ENCODE measurements around the gene MARCHF2. TPM values are rescaled to one million over a fixed set of nuclear protein-coding genes. Genes with fewer than 3 reads are reported as not detected.

MARCHF2 gene
- total and polyA plus RNA-seq, 2 donors (not counting 3 experiments of a cell fraction or from before 2014, with no cell fraction given): 43.5 to 91.9 TPM

GRCh38 chr19:8397271-8397670, 15.8 kb upstream of the MARCHF2 start:
- Histone ChIP-seq H3K27ac (ENCODE audit: insufficient read depth, low read depth, low read length) (peak overlapping the region; percentile 22), H3K36me3 (ENCODE audit: control insufficient read depth in 2 of 2, extremely low read depth in 1 of 2, insufficient read depth in 2 of 2, low read length in 2 of 2) (peaks cover 0 to 14% of the 10 kb centered on the region in 2 experiments), H2AFZ (ENCODE audit: low read depth, low read length) (no peak overlapping the region), H3K4me1 (ENCODE audit: control insufficient read depth, extremely low read depth, insufficient read depth, low read length) (peaks cover 22% of the 10 kb centered on the region), H3K79me2 (ENCODE audit: control insufficient read depth, insufficient read depth, low read length) (peaks cover 47% of the 10 kb centered on the region), H3K9me3 (replicated peaks; ENCODE audit: control insufficient read depth, insufficient read depth, low read length) (no peaks in the 10 kb centered on the region), H3K4me3 (replicated peaks in 1 of 3; ENCODE audit: insufficient read depth in 1 of 3, low read depth in 1 of 3, low read length in 3 of 3) (no peak overlapping the region), H3K9me1 (replicated peaks; ENCODE audit: control insufficient read depth, extremely low read depth, insufficient read depth, low read length) (no peaks in the 10 kb centered on the region), H3K27me3 (ENCODE audit: control insufficient read depth in 2 of 2, insufficient read depth in 2 of 2, low read length in 2 of 2) (no peaks in the 10 kb centered on the region), H3K9ac (replicated peaks; ENCODE audit: extremely low read depth, insufficient read depth, low read length) (no peak overlapping the region), H3K4me2 (ENCODE audit: insufficient read depth, low read length) (no peak overlapping the region), H4K20me1 (replicated peaks; ENCODE audit: control insufficient read depth, extremely low read depth, insufficient read depth, low read length) (no peaks in the 10 kb centered on the region)
- intact Hi-C loops (cut with micrococcal nuclease): no loop called here
- no peak for DNase-seq (ENCODE audit: low read depth, low spot score)
- TF ChIP-seq POLR2AphosphoS5 (IDR thresholded peaks at IDR 0.05; ENCODE audit: insufficient read depth, low read depth, low read length) (no peak), JUN (IDR thresholded peaks at IDR 0.05; ENCODE audit: borderline replicate concordance, insufficient read depth, insufficient read length, low read depth) (no peak), MAX (IDR thresholded peaks at IDR 0.05; ENCODE audit: insufficient read depth, insufficient read length) (no peak), MYC (IDR thresholded peaks at IDR 0.05; ENCODE audit: low read depth, low read length) (no peak), EZH2 (IDR thresholded peaks at IDR 0.05; ENCODE audit: borderline replicate concordance, low read depth, low read length, severe bottlenecking) (no peak), GATA2 (IDR thresholded peaks at IDR 0.05; ENCODE audit: insufficient read depth, insufficient read length, low read depth, low read length) (no peak), FOS (IDR thresholded peaks at IDR 0.05; ENCODE audit: borderline replicate concordance, insufficient read depth, low read length) (no peak), POLR2A (IDR thresholded peaks at IDR 0.05; ENCODE audit: low read depth, low read length) (no peak)
- TF ChIP-seq, protein P1, sequence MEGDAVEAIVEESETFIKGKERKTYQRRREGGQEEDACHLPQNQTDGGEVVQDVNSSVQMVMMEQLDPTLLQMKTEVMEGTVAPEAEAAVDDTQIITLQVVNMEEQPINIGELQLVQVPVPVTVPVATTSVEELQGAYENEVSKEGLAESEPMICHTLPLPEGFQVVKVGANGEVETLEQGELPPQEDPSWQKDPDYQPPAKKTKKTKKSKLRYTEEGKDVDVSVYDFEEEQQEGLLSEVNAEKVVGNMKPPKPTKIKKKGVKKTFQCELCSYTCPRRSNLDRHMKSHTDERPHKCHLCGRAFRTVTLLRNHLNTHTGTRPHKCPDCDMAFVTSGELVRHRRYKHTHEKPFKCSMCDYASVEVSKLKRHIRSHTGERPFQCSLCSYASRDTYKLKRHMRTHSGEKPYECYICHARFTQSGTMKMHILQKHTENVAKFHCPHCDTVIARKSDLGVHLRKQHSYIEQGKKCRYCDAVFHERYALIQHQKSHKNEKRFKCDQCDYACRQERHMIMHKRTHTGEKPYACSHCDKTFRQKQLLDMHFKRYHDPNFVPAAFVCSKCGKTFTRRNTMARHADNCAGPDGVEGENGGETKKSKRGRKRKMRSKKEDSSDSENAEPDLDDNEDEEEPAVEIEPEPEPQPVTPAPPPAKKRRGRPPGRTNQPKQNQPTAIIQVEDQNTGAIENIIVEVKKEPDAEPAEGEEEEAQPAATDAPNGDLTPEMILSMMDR (IDR thresholded peaks at IDR 0.05; ENCODE audit: extremely low read depth in 1 of 2, insufficient read depth in 1 of 2, low read depth in 1 of 2, low read length in 2 of 2): no peak
- ChIA-PET CTCF (interaction anchor here (0.9 to 4.0 kb wide), 6 partner anchors 16 to 49 kb away, joined by 3 to 79 read pairs (median 6); partner anchors contain the start of genes ANGPTL4 and MARCHF2), POLR2A (interaction anchor here (1.2 kb wide), 1 partner anchor 42 kb away, joined by 3 read pairs; no protein-coding TSS in a partner anchor)
- dilution Hi-C loops (cut with MboI; ENCODE audit: extremely low pct_ligation_motif_present, low sequenced_read_pairs): no loop called here
- peak; percentile 40 for FAIRE-seq
- BruUV-seq (replicated peaks): no TSS peak
